C4-2B (cell line): ENCODE results near the gene HSPA1A.

Experiments
- CTCF ChIP-seq: fragments of 450-650 bp; conservative IDR thresholded peaks from 2 replicates; pipeline ENCODE4 v1.5.1; 2017; ENCODE audit warnings: mild to moderate bottlenecking
- ZFX ChIP-seq: fragments of 450-650 bp; IDR thresholded peaks from 2 replicates; pipeline ENCODE4 v1.6.1; 2017

- TF ChIP-seq CTCF: no peak
- no peak for TF ChIP-seq ZFX
Measured at GRCh38 chr6:31811645-31812044, 3.7 kb upstream of the HSPA1A start.
